OCI-LY1 (cell line): ENCODE results near the gene NISCH.

ENCODE experiments used
- H2AFZ ChIP-seq: fragments of 200-600 bp; sonication (generic), shearing (Covaris generic); 2 replicates; pipeline ENCODE4 v1.6.0; 2014; ENCODE audit warnings: antibody characterized with exemption, mild to moderate bottlenecking, low read length
- H3F3A ChIP-seq: fragments of 200-600 bp; sonication (generic), shearing (Covaris generic); 2 replicates; pipeline ENCODE4 v1.6.0; 2014; ENCODE audit warnings: mild to moderate bottlenecking, antibody characterized with exemption, low read length, moderate library complexity; ENCODE audit not compliant: insufficient read depth
- H3K27ac ChIP-seq: fragments of 200-600 bp; sonication (generic); 2 replicates; pipeline ENCODE4 v1.5.1; 2014; ENCODE audit warnings: low read length, mixed run types, mild to moderate bottlenecking, low read depth; ENCODE audit not compliant: poor library complexity, severe bottlenecking
- H3K27me3 ChIP-seq: fragments of 200-600 bp; sonication (generic); 2 replicates; pipeline ENCODE4 v1.6.0; 2014; ENCODE audit warnings: antibody characterized with exemption, mild to moderate bottlenecking, low read length, moderate library complexity; ENCODE audit not compliant: insufficient read depth
- H3K36me3 ChIP-seq: fragments of 200-600 bp; sonication (generic); 2 replicates; pipeline ENCODE4 v1.6.1; 2014; ENCODE audit warnings: mild to moderate bottlenecking, antibody characterized with exemption, low read length, moderate library complexity, mixed read lengths; ENCODE audit not compliant: insufficient read depth
- H3K4me1 ChIP-seq: fragments of 200-600 bp; sonication (generic); 2 replicates; pipeline ENCODE4 v1.5.1; 2014; ENCODE audit warnings: mild to moderate bottlenecking, low read length, moderate library complexity; ENCODE audit not compliant: insufficient read depth, severe bottlenecking
- H3K4me2 ChIP-seq: fragments of 200-600 bp; sonication (generic), shearing (Covaris generic); 2 replicates; pipeline ENCODE4 v1.6.1; 2014; ENCODE audit warnings: low read length
- H3K4me3 ChIP-seq: fragments of 200-600 bp; sonication (generic); 2 replicates; pipeline ENCODE4 v1.5.1; 2014; ENCODE audit warnings: low read length, low read depth, mild to moderate bottlenecking, mixed read lengths; ENCODE audit not compliant: poor library complexity, severe bottlenecking
- H3K79me2 ChIP-seq: fragments of 200-600 bp; shearing (Covaris generic); 2 replicates; pipeline ENCODE4 v1.6.1; 2016; ENCODE audit warnings: mixed run types, low read length, mixed read lengths; ENCODE audit not compliant: insufficient read depth
- H3K9ac ChIP-seq: fragments of 200-600 bp; sonication (generic), shearing (Covaris generic); 2 replicates; pipeline ENCODE4 v1.6.1; 2014; ENCODE audit warnings: mild to moderate bottlenecking, low read length, mixed read lengths
- H3K9me2 ChIP-seq: fragments of 200-600 bp; sonication (generic), shearing (Covaris generic); 2 replicates; pipeline ENCODE4 v1.6.1; 2014; ENCODE audit warnings: low read depth, mild to moderate bottlenecking, low read length, mixed read lengths
- H3K9me3 ChIP-seq: fragments of 200-600 bp; shearing (Covaris generic); 2 replicates; pipeline ENCODE4 v1.6.1; 2014; ENCODE audit warnings: low read length, mixed read lengths
- H4K20me1 ChIP-seq: fragments of 200-600 bp; sonication (generic), shearing (Covaris generic); 2 replicates; pipeline ENCODE4 v1.6.0; 2016; ENCODE audit warnings: mild to moderate bottlenecking, low read length; ENCODE audit not compliant: insufficient read depth
- CTCF ChIP-seq: fragments of 200-600 bp; sonication (generic), shearing (Covaris generic); IDR thresholded peaks from 2 replicates; pipeline ENCODE4 v1.5.1; 2017; ENCODE audit warnings: mild to moderate bottlenecking, antibody characterized with exemption, low read length, moderate library complexity, mixed read lengths
- EZH2 ChIP-seq: fragments of 200-600 bp; sonication (generic), shearing (Covaris generic); IDR thresholded peaks from 2 replicates; pipeline ENCODE4 v1.8.0; 2017; ENCODE audit warnings: borderline replicate concordance, mixed run types, mild to moderate bottlenecking, antibody characterized with exemption, low read length, moderate library complexity, mixed read lengths

The NISCH gene

GRCh38 chr3:52458770-52459545 is 3.6 kb downstream of the NISCH start:
- Histone ChIP-seq H3K4me3 (no peak overlapping the region), H3K79me2 (0 out of 2 replicates have a peak, but pooled peaks cover 4% of the 10 kb centered on the region), H3K4me2 (no peak overlapping the region), H2AFZ (no peak overlapping the region), H4K20me1 (no peaks in the 10 kb centered on the region), H3K36me3 (peaks cover 67% of the 10 kb centered on the region), H3K9ac (no peak overlapping the region), H3K4me1 (peaks cover 25% of the 10 kb centered on the region), H3K9me3 (no peaks in the 10 kb centered on the region), H3F3A (no peaks in the 10 kb centered on the region), H3K27me3 (no peaks in the 10 kb centered on the region), H3K27ac (no peak overlapping the region), H3K9me2 (no peaks in the 10 kb centered on the region)
- TF ChIP-seq CTCF, result no peak
- no peak for TF ChIP-seq EZH2

DNA sequence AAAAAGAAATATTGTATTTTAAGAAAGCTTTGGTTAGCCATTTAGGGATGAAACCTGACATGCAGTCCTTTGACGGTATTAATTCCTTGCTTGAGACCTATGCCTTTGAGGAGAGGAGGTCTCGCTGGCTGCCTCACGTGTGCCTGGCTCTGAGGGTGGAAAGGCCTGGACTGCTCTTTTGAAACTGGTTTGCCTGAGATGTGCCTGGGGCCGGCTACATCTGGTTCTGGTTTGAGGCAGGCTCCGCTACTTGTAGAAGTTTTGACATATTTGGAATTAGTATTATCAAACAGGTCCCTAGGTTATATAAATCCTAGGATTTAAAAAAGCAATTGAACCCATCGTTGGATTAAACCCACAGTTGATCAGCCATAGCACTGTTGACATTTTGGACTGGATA is 6.5 kb downstream of the NISCH start:
- no peak overlapping the region for H3K4me3 ChIP-seq
- H3K79me2 ChIP-seq, result no peaks in the 10 kb centered on the region
- H3K4me2 ChIP-seq, result no peak overlapping the region
- H3K9me2 ChIP-seq, result no peaks in the 10 kb centered on the region
- no peak overlapping the region for H3K27ac ChIP-seq
- H4K20me1 ChIP-seq, result no peaks in the 10 kb centered on the region
- peaks cover 7% of the 10 kb centered on the region for H3K4me1 ChIP-seq
- H3K9ac ChIP-seq, result no peak overlapping the region
- no peaks in the 10 kb centered on the region for H3K27me3 ChIP-seq
- TF ChIP-seq EZH2 (no peak), CTCF (no peak)
- H3K36me3 ChIP-seq, result peaks cover 95% of the 10 kb centered on the region
- H2AFZ ChIP-seq, result no peak overlapping the region
- no peaks in the 10 kb centered on the region for H3K9me3 ChIP-seq
- H3F3A ChIP-seq, result no peaks in the 10 kb centered on the region

GRCh38 chr3:52463416-52463815 is 8.0 kb downstream of the NISCH start:
- Histone ChIP-seq H3K36me3 (peaks cover 87% of the 10 kb centered on the region), H3K79me2 (no peaks in the 10 kb centered on the region), H2AFZ (no peak overlapping the region)

More at GRCh38 chr3:52463416-52463815, 8.0 kb downstream of the NISCH start:
- Histone ChIP-seq H3K4me2 (no peak overlapping the region), H4K20me1 (no peaks in the 10 kb centered on the region), H3K9me3 (no peaks in the 10 kb centered on the region), H3K4me3 (no peak overlapping the region), H3K9ac (no peak overlapping the region), H3F3A (no peaks in the 10 kb centered on the region), H3K4me1 (no peaks in the 10 kb centered on the region), H3K9me2 (no peaks in the 10 kb centered on the region), H3K27me3 (no peaks in the 10 kb centered on the region), H3K27ac (no peak overlapping the region)
- TF ChIP-seq EZH2 (no peak), CTCF (no peak)
